KOPT-K1 (cell line): ENCODE data around the gene RXRG.

Source experiments
- H3K27ac ChIP-seq: fragments of 200-600 bp; sonication (generic); 2 replicates; pipeline ENCODE4 v1.5.1; 2016; ENCODE audit warnings: antibody characterized with exemption, mild to moderate bottlenecking, low read depth, low read length; ENCODE audit not compliant: poor library complexity, severe bottlenecking
- H3K36me3 ChIP-seq: fragments of 200-600 bp; sonication (generic); 2 replicates; pipeline ENCODE4 v1.5.1; 2017; ENCODE audit warnings: antibody characterized with exemption, mild to moderate bottlenecking, low read length, moderate library complexity; ENCODE audit not compliant: insufficient read depth
- H3K9me3 ChIP-seq: fragments of 200-600 bp; sonication (generic); 2 replicates; pipeline ENCODE4 v1.5.1; 2017; ENCODE audit warnings: antibody characterized with exemption, low read length, mild to moderate bottlenecking; ENCODE audit not compliant: insufficient read depth, poor library complexity, severe bottlenecking

Gene RXRG

GRCh38 chr1:165435801-165436200 lies 9.1 kb downstream of the RXRG start:
- Histone ChIP-seq H3K36me3 (no peaks in the 10 kb centered on the region), H3K9me3 (no peaks in the 10 kb centered on the region), H3K27ac (no peak overlapping the region)

- no peak overlapping the region for H3K27ac ChIP-seq
- no peaks in the 10 kb centered on the region for H3K9me3 ChIP-seq
- H3K36me3 ChIP-seq = no peaks in the 10 kb centered on the region
These were observed 10.6 kb downstream of the RXRG start for GRCh38 chr1:165434281-165434680.

DNA sequence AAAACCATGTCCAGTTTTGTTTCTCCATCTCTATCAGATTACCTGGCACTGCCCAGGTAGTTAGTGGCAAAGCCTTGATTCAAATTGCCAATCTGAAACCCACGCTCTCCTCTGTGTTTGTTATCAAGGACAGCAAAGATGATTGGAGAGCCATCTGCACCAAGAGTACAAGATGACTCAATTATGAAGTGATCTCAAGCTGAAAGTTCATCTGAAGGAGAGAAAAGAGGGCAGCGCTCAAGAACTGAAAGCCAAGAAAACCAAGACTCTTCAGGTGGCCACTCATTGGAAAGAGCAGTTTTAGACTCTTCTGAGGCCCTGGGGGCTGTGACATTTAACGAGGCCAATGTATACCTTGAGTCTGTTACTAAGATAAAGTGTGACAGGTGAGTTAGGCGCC lies 13.8 kb downstream of the RXRG start:
- H3K27ac ChIP-seq = no peak overlapping the region
- H3K9me3 ChIP-seq = no peaks in the 10 kb centered on the region
- no peaks in the 10 kb centered on the region for H3K36me3 ChIP-seq

- no peaks in the 10 kb centered on the region for H3K36me3 ChIP-seq
- H3K9me3 ChIP-seq = no peaks in the 10 kb centered on the region
- H3K27ac ChIP-seq = no peak overlapping the region
These were observed 18.2 kb downstream of the RXRG start for GRCh38 chr1:165426745-165427144.

DNA sequence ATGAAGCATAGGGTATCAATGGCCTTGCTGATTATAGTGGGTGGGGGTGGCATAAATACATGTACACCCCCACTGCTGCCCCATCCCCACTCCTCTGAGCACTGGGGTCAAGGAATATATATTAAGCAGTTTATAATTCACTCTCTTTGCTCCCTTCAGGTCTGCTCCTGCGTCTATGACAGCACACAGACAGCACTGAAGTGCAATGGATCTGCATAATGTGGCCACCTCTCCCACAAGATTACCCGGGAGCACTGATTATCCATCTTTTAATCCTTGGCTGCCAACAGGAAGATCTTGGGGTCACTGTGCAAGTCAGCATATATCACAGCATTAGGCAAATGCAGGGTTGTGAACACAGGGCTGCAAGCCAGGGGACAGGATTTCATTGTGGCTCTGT lies 19.3 kb downstream of the RXRG start:
- Histone ChIP-seq H3K9me3 (no peaks in the 10 kb centered on the region), H3K27ac (no peak overlapping the region), H3K36me3 (no peaks in the 10 kb centered on the region)

GRCh38 chr1:165424454-165425216 lies 20.3 kb downstream of the RXRG start:
- Histone ChIP-seq H3K9me3 (no peaks in the 10 kb centered on the region), H3K27ac (no peak overlapping the region), H3K36me3 (no peaks in the 10 kb centered on the region)

GRCh38 chr1:165423136-165423535 lies 21.8 kb downstream of the RXRG start:
- Histone ChIP-seq H3K27ac (no peak overlapping the region), H3K36me3 (no peaks in the 10 kb centered on the region), H3K9me3 (no peaks in the 10 kb centered on the region)

GRCh38 chr1:165420655-165421054 lies 24.3 kb downstream of the RXRG start:
- no peaks in the 10 kb centered on the region for H3K36me3 ChIP-seq
- H3K9me3 ChIP-seq = no peaks in the 10 kb centered on the region
- no peak overlapping the region for H3K27ac ChIP-seq

GRCh38 chr1:165419839-165420238 lies 25.1 kb downstream of the RXRG start:
- H3K36me3 ChIP-seq = no peaks in the 10 kb centered on the region
- no peaks in the 10 kb centered on the region for H3K9me3 ChIP-seq
- no peak overlapping the region for H3K27ac ChIP-seq

DNA sequence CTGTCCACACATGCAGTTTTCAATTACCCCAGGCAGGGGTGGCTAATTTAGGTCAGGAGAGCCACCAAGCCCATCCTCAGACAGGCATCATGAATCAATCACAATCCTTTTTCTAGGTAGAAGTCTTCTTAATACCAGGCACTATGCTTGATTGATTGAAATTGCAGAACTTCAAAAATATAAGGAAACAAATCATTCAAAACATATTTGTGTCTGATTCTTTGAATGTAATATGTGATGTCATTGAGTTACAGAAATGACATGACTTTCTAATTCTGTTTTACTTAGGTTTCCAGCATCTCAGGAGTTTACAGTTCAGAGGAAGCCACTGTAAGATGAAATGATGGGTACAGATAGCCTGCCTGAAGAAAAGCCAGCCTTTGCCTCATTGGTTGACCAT lies 26.7 kb downstream of the RXRG start:
- H3K36me3 ChIP-seq = no peaks in the 10 kb centered on the region
- no peaks in the 10 kb centered on the region for H3K9me3 ChIP-seq
- no peak overlapping the region for H3K27ac ChIP-seq

- Histone ChIP-seq H3K9me3 (no peaks in the 10 kb centered on the region), H3K27ac (no peak overlapping the region), H3K36me3 (no peaks in the 10 kb centered on the region)
These were observed 28.1 kb downstream of the RXRG start for GRCh38 chr1:165416876-165417275.

GRCh38 chr1:165415068-165415467 lies 29.9 kb downstream of the RXRG start:
- Histone ChIP-seq H3K36me3 (no peaks in the 10 kb centered on the region), H3K9me3 (no peaks in the 10 kb centered on the region), H3K27ac (no peak overlapping the region)

DNA sequence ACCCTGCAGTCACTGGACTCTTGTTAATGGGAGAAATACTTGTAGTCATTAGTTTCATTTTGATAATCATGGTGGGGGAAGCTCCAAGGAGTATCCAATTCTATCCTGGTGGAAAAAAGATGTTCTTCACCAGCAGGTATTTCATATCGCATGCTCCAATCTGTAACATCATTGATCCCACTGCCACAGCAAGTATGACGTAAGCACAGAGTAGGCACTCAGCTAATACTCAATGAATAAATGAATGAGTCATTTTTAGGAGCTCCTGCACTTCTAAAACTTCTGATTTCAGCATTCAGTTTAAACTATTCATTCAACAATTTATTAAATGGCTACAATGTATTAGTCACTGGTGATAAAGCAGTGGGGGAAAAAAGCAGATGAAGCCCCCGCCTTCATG lies 30.3 kb downstream of the RXRG start:
- Histone ChIP-seq H3K27ac (no peak overlapping the region), H3K9me3 (no peaks in the 10 kb centered on the region), H3K36me3 (no peaks in the 10 kb centered on the region)

- Histone ChIP-seq H3K9me3 (no peaks in the 10 kb centered on the region), H3K27ac (no peak overlapping the region), H3K36me3 (no peaks in the 10 kb centered on the region)
These were observed 33.5 kb downstream of the RXRG start for GRCh38 chr1:165411396-165411795.

DNA sequence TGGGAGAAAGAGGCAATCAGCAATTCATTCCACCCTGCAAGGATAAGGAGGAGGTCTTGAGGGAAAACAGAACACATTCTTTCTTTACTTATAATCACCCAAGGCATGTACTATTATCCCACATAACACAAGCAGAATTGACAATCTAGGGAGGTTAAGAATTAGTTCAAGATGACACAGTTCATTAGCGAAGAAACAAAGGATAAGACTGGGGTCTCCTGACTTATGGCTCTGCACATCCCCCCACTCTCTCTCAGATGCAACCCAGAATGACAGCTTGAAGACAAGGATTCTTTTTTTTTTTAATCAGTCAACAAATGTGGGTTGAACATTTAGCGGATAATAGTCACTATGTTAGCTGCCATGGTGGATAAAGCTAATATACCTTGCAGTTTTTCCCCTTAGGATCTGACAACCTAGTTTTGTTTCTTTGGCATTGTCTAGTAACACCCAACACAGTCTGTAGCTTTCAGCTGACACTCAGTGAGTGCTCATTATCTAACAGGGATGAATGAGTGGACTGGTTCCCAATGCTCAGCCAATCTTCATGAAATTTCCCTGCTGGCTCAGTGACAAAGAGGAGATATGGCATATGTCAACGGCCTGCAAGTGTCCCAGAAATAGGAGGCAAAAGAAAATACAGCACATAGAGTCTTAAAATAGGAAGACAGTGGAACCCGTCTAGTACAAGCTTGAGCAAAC lies 35.1 kb downstream of the RXRG start:
- no peak overlapping the region for H3K27ac ChIP-seq
- no peaks in the 10 kb centered on the region for H3K36me3 ChIP-seq
- no peaks in the 10 kb centered on the region for H3K9me3 ChIP-seq

DNA sequence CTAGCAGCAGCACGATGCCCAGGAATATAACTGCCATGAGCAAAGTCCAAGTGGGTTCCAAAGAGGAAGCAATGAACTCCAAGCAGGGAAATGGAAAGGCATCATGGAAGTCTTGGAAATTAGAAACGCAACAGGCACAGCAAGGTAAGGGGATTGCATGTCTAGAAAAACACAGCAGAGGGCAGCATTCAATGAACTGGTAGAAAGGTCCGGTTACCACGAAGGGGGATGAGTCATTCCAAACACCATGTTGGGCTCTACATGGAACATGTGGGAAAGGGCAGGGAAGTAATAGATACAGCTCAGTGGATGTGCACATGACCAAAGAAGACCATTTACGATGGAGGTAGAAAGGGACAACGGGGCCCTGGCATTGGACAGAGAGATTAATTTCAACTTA lies 36.4 kb downstream of the RXRG start:
- H3K27ac ChIP-seq = no peak overlapping the region
- no peaks in the 10 kb centered on the region for H3K9me3 ChIP-seq
- H3K36me3 ChIP-seq = no peaks in the 10 kb centered on the region
